Islet of Langerhans (tissue), 1 donor: ENCODE results near the gene ELOB.

Experiments
- FAIRE-seq: peaks from one replicate; lab custom pipeline; 2011; peaks lifted over from hg19 to GRCh38; lab: Jason Lieb, UNC

ELOB gene

GRCh38 chr16:2767140-2767731 is 9.8 kb downstream of the ELOB start:
- no peak for FAIRE-seq

- no peak for FAIRE-seq
These were observed 10.5 kb downstream of the ELOB start for GRCh38 chr16:2766430-2767139.

GRCh38 chr16:2765462-2766404 is 11.3 kb downstream of the ELOB start:
- no peak for FAIRE-seq

- no peak for FAIRE-seq
These were observed 12.4 kb downstream of the ELOB start for GRCh38 chr16:2764718-2765117.

- FAIRE-seq, result no peak
These were observed 13.9 kb downstream of the ELOB start for GRCh38 chr16:2763173-2763572.

GRCh38 chr16:2762711-2763110 is 14.4 kb downstream of the ELOB start:
- no peak for FAIRE-seq

- FAIRE-seq, result no peak
These were observed 15.0 kb downstream of the ELOB start for GRCh38 chr16:2761886-2762583.

- no peak for FAIRE-seq
These were observed 15.6 kb downstream of the ELOB start for GRCh38 chr16:2761472-2761871.

GRCh38 chr16:2757344-2757743 is 19.7 kb downstream of the ELOB start:
- FAIRE-seq, result no peak

- FAIRE-seq, result no peak
These were observed 20.6 kb downstream of the ELOB start for GRCh38 chr16:2756288-2757015.

GRCh38 chr16:2755158-2755557 is 21.9 kb downstream of the ELOB start:
- no peak for FAIRE-seq

- FAIRE-seq, result no peak
These were observed 23.4 kb downstream of the ELOB start for GRCh38 chr16:2753733-2754020.

- no peak for FAIRE-seq
These were observed 24.0 kb downstream of the ELOB start for GRCh38 chr16:2752850-2753732.

GRCh38 chr16:2752035-2752849 is 24.8 kb downstream of the ELOB start, which contains the start of gene SRRM2:
SRRM2 (plus strand) TSS chr16:2752638; CDS start chr16:2756365, 3,727 bp downstream.
- FAIRE-seq, result no peak

GRCh38 chr16:2751577-2752034 is 25.5 kb downstream of the ELOB start:
- no peak for FAIRE-seq

- no peak for FAIRE-seq
These were observed 27.1 kb downstream of the ELOB start for GRCh38 chr16:2749936-2750335.

- no peak for FAIRE-seq
These were observed 27.6 kb downstream of the ELOB start for GRCh38 chr16:2749476-2749875.

- no peak for FAIRE-seq
These were observed 28.2 kb downstream of the ELOB start for GRCh38 chr16:2748757-2749455.

GRCh38 chr16:2745961-2746360 is 31.1 kb downstream of the ELOB start:
- FAIRE-seq, result no peak
